ENCODE results near the gene SLC25A21.
"Not testable (repeated sequence)": the region's sequence is repeated elsewhere in the genome, so short reads cannot be mapped to it uniquely, and the experiment has no call there.

Gene SLC25A21

GRCh38 chr14:36988568-36988967, 183.8 kb downstream of the SLC25A21 start:
- TF ChIP-seq, protein P1, sequence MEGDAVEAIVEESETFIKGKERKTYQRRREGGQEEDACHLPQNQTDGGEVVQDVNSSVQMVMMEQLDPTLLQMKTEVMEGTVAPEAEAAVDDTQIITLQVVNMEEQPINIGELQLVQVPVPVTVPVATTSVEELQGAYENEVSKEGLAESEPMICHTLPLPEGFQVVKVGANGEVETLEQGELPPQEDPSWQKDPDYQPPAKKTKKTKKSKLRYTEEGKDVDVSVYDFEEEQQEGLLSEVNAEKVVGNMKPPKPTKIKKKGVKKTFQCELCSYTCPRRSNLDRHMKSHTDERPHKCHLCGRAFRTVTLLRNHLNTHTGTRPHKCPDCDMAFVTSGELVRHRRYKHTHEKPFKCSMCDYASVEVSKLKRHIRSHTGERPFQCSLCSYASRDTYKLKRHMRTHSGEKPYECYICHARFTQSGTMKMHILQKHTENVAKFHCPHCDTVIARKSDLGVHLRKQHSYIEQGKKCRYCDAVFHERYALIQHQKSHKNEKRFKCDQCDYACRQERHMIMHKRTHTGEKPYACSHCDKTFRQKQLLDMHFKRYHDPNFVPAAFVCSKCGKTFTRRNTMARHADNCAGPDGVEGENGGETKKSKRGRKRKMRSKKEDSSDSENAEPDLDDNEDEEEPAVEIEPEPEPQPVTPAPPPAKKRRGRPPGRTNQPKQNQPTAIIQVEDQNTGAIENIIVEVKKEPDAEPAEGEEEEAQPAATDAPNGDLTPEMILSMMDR (conservative IDR thresholded peaks at IDR 0.05; ENCODE audit: low read depth, low read length), result no peak
- DNase-seq (ENCODE audit: low read depth), result no peak
- no peak overlapping the region for H3K4me3 ChIP-seq (ENCODE audit: low read length)

- no peak overlapping the region for H3K4me3 ChIP-seq (ENCODE audit: low read length)
- TF ChIP-seq, protein P1 (conservative IDR thresholded peaks at IDR 0.05; ENCODE audit: low read depth, low read length), result no peak
- DNase-seq (ENCODE audit: low read depth), result no peak
Observed at GRCh38 chr14:36986407-36986806, 186.0 kb downstream of the SLC25A21 start.

DNA sequence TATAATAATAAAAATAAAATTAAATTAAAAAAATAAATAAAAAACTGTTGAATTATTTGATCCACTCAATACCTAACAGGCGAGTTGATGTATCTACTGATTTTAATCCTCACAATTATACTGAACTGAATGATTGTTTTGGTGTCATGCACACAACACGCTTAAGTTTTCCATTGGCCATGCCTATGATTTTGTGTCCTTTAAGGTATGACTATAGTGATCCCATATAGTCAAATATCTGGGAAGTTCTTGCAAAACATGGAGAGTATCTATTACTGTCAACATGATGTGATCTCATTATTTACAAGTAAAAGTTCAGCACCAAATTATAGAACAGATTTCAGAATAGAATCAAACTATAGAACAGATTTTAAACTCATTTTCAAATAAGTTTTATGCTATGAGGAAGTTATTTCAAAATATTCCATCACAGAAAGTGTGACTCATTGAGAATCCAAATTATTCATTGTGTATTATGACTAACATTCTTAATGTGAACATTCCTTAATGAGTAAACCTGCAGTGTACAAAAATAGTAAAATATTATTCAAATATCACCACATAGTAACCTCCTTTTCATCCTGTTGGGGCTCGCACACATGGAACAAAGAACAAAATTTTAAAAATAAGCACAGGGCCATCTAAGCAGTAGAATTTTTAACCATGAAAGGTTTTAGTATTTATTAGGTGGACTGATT, 190.4 kb downstream of the SLC25A21 start:
- H3K4me3 ChIP-seq (ENCODE audit: low read length), result no peak overlapping the region
- TF ChIP-seq, protein P1 (conservative IDR thresholded peaks at IDR 0.05; ENCODE audit: low read depth, low read length), result no peak
- DNase-seq (ENCODE audit: low read depth), result no peak

- H3K4me3 ChIP-seq (ENCODE audit: low read length); DNase-seq (ENCODE audit: low read depth): not testable (repeated sequence)
Observed at GRCh38 chr14:36980413-36980812, 192.0 kb downstream of the SLC25A21 start.

- TF ChIP-seq, protein P1 (conservative IDR thresholded peaks at IDR 0.05; ENCODE audit: low read depth, low read length), result no peak
Observed at GRCh38 chr14:36979863-36980262, 192.5 kb downstream of the SLC25A21 start.

GRCh38 chr14:36976571-36977023, 195.8 kb downstream of the SLC25A21 start:
- H3K4me3 ChIP-seq (ENCODE audit: low read length), result no peak overlapping the region
- TF ChIP-seq, protein P1 (conservative IDR thresholded peaks at IDR 0.05; ENCODE audit: low read depth, low read length), result no peak
- no peak for DNase-seq (ENCODE audit: low read depth)

More at GRCh38 chr14:36979863-36980262, 192.5 kb downstream of the SLC25A21 start:
- DNase-seq (ENCODE audit: low read depth), result no peak
- no peak overlapping the region for H3K4me3 ChIP-seq (ENCODE audit: low read length)

GRCh38 chr14:36975834-36976233, 196.6 kb downstream of the SLC25A21 start:
- DNase-seq (ENCODE audit: low read depth), result no peak
- TF ChIP-seq, protein P1 (conservative IDR thresholded peaks at IDR 0.05; ENCODE audit: low read depth, low read length), result no peak
- H3K4me3 ChIP-seq (ENCODE audit: low read length), result no peak overlapping the region
